ENCODE data around the gene TNFRSF8. TPM values are rescaled to one million over a fixed set of nuclear protein-coding genes. Genes with fewer than 3 reads are reported as not detected.

TNFRSF8 gene
- total and polyA plus RNA-seq, 9 of the 15 experiments (the other 6 are each of a cell fraction or from before 2014, with no cell fraction given), result 3.5 to 38.4 (median 17.1) TPM

DNA sequence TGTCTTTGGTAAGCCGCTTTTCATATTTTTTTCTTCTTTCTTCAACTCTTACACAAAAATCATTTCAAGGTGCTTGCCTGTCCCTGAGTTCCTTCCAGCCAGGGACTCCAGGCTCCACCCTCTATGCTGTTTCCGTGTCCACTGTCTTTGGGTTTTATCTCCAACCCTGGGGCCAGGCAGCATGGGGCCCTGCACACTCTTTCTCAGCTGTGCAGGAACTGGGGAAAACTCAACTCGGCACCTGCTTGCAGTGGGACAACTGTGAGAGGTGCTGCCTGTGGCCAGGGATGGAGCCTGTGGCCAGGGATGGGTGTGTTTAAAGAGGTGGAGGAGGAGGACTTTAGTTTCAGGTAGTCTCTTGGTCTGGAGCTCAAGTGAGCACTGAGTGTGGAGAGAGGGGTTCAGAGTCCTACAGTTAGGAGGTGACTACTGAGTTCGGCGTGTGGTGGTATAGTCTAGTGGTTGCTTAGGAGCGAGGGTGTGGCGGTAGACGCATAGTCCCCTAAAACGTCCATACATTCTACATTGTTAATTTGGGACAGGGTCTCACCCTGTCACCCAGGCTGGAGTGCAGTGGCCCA lies 13.4 kb downstream of the TNFRSF8 start (continued):
- TF ChIP-seq, protein P1, sequence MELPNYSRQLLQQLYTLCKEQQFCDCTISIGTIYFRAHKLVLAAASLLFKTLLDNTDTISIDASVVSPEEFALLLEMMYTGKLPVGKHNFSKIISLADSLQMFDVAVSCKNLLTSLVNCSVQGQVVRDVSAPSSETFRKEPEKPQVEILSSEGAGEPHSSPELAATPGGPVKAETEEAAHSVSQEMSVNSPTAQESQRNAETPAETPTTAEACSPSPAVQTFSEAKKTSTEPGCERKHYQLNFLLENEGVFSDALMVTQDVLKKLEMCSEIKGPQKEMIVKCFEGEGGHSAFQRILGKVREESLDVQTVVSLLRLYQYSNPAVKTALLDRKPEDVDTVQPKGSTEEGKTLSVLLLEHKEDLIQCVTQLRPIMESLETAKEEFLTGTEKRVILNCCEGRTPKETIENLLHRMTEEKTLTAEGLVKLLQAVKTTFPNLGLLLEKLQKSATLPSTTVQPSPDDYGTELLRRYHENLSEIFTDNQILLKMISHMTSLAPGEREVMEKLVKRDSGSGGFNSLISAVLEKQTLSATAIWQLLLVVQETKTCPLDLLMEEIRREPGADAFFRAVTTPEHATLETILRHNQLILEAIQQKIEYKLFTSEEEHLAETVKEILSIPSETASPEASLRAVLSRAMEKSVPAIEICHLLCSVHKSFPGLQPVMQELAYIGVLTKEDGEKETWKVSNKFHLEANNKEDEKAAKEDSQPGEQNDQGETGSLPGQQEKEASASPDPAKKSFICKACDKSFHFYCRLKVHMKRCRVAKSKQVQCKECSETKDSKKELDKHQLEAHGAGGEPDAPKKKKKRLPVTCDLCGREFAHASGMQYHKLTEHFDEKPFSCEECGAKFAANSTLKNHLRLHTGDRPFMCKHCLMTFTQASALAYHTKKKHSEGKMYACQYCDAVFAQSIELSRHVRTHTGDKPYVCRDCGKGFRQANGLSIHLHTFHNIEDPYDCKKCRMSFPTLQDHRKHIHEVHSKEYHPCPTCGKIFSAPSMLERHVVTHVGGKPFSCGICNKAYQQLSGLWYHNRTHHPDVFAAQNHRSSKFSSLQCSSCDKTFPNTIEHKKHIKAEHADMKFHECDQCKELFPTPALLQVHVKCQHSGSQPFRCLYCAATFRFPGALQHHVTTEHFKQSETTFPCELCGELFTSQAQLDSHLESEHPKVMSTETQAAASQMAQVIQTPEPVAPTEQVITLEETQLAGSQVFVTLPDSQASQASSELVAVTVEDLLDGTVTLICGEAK (IDR thresholded peaks at IDR 0.05), result no peak
- TF ChIP-seq, protein P1 (CRISPR knock-in tag; IDR thresholded peaks at IDR 0.05), result no peak
- no peak for TF ChIP-seq NFYB (IDR thresholded peaks at IDR 0.05; ENCODE audit: extremely low read depth, insufficient read length)
- TF ChIP-seq ZKSCAN1 (IDR thresholded peaks at IDR 0.05; ENCODE audit: low read depth, low read length), result no peak
- no peak; the same call in 1 of the 2 replicates for TF ChIP-seq SOX6 (IDR thresholded peaks at IDR 0.05)
- no peak for TF ChIP-seq HMGN3 (IDR thresholded peaks at IDR 0.05; ENCODE audit: borderline replicate concordance, extremely low read depth, insufficient read length, low read depth, low read length)
- TF ChIP-seq SAFB (IDR thresholded peaks at IDR 0.05; ENCODE audit: borderline replicate concordance, low read depth, low read length), result no peak
- no peak for TF ChIP-seq CXXC5 (CRISPR knock-in tag; IDR thresholded peaks at IDR 0.05)
- TF ChIP-seq, protein P2, sequence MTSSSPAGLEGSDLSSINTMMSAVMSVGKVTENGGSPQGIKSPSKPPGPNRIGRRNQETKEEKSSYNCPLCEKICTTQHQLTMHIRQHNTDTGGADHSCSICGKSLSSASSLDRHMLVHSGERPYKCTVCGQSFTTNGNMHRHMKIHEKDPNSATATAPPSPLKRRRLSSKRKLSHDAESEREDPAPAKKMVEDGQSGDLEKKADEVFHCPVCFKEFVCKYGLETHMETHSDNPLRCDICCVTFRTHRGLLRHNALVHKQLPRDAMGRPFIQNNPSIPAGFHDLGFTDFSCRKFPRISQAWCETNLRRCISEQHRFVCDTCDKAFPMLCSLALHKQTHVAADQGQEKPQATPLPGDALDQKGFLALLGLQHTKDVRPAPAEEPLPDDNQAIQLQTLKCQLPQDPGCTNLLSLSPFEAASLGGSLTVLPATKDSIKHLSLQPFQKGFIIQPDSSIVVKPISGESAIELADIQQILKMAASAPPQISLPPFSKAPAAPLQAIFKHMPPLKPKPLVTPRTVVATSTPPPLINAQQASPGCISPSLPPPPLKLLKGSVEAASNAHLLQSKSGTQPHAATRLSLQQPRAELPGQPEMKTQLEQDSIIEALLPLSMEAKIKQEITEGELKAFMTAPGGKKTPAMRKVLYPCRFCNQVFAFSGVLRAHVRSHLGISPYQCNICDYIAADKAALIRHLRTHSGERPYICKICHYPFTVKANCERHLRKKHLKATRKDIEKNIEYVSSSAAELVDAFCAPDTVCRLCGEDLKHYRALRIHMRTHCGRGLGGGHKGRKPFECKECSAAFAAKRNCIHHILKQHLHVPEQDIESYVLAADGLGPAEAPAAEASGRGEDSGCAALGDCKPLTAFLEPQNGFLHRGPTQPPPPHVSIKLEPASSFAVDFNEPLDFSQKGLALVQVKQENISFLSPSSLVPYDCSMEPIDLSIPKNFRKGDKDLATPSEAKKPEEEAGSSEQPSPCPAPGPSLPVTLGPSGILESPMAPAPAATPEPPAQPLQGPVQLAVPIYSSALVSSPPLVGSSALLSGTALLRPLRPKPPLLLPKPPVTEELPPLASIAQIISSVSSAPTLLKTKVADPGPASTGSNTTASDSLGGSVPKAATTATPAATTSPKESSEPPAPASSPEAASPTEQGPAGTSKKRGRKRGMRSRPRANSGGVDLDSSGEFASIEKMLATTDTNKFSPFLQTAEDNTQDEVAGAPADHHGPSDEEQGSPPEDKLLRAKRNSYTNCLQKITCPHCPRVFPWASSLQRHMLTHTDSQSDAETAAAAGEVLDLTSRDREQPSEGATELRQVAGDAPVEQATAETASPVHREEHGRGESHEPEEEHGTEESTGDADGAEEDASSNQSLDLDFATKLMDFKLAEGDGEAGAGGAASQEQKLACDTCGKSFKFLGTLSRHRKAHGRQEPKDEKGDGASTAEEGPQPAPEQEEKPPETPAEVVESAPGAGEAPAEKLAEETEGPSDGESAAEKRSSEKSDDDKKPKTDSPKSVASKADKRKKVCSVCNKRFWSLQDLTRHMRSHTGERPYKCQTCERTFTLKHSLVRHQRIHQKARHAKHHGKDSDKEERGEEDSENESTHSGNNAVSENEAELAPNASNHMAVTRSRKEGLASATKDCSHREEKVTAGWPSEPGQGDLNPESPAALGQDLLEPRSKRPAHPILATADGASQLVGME (CRISPR knock-in tag; IDR thresholded peaks at IDR 0.05), result no peak
- TF ChIP-seq EHMT2 (IDR thresholded peaks at IDR 0.05), result peak; percentile 22; the same call in 1 of the 2 replicates
- 0 out of 2 replicates have a peak, but pooled peaks have one; percentile 77 for TF ChIP-seq PHB (CRISPR knock-in tag; IDR thresholded peaks at IDR 0.05)
- no peak for TF ChIP-seq RBM17 (IDR thresholded peaks at IDR 0.05; ENCODE audit: borderline replicate concordance, low read depth, low read length)
